Hematopoietic multipotent progenitor cell treated with erythropoietin and hydrocortisone succinate and interleukin-3 and kit ligand, for 6 days (in vitro differentiated cells): Measurements from ENCODE around the gene GNE.
"Not testable (repeated sequence)": the region's sequence is repeated elsewhere in the genome, so short reads cannot be mapped to it uniquely, and the experiment has no call there.

Experiments
- DNase-seq: peaks from one replicate; pipeline ENCODE4 v3.0.0-alpha.2; 2015

The GNE gene

GRCh38 chr9:36258208-36258995, at the start of gene GNE:
Gene GNE, minus strand, starts transcription at chr9:36258448. Its CDS starts 9,093 bp downstream, at chr9:36249355.
- DNase-seq = peak; percentile 98

- no peak for DNase-seq
Measured at GRCh38 chr9:36306471-36307306, 48.4 kb upstream of the GNE start.

- not testable (repeated sequence) for DNase-seq
Measured at GRCh38 chr9:36304366-36304765, 46.1 kb upstream of the GNE start.

- DNase-seq = no peak
Measured at GRCh38 chr9:36301227-36301626, 43.0 kb upstream of the GNE start.

GRCh38 chr9:36298566-36298965, 40.3 kb upstream of the GNE start:
- DNase-seq = no peak

- DNase-seq = no peak
Measured at GRCh38 chr9:36297798-36298197, 39.5 kb upstream of the GNE start.

GRCh38 chr9:36294996-36295395, 36.7 kb upstream of the GNE start:
- DNase-seq = not testable (repeated sequence)

- DNase-seq = no peak
Measured at GRCh38 chr9:36293918-36294317, 35.7 kb upstream of the GNE start.

- DNase-seq = no peak
Measured at GRCh38 chr9:36293171-36293570, 34.9 kb upstream of the GNE start.

GRCh38 chr9:36292641-36293040, 34.4 kb upstream of the GNE start:
- DNase-seq = no peak

GRCh38 chr9:36290996-36291395, 32.7 kb upstream of the GNE start:
- no peak for DNase-seq

GRCh38 chr9:36289836-36290435, 31.7 kb upstream of the GNE start:
- DNase-seq = no peak

GRCh38 chr9:36288070-36288469, 29.8 kb upstream of the GNE start:
- no peak for DNase-seq

GRCh38 chr9:36286388-36286787, 28.1 kb upstream of the GNE start:
- DNase-seq = no peak

GRCh38 chr9:36284226-36284625, 26.0 kb upstream of the GNE start:
- no peak for DNase-seq

- no peak for DNase-seq
Measured at GRCh38 chr9:36282275-36282674, 24.0 kb upstream of the GNE start.

GRCh38 chr9:36280989-36281388, 22.7 kb upstream of the GNE start:
- DNase-seq = no peak

- DNase-seq = no peak
Measured at GRCh38 chr9:36278243-36278642, 20.0 kb upstream of the GNE start.

GRCh38 chr9:36276781-36277181, 18.5 kb upstream of the GNE start:
- peak; percentile 32 for DNase-seq

- DNase-seq = no peak
Measured at GRCh38 chr9:36276254-36276653, 18.0 kb upstream of the GNE start.

- no peak for DNase-seq
Measured at GRCh38 chr9:36275060-36275459, 16.8 kb upstream of the GNE start.

GRCh38 chr9:36273354-36273753, 15.1 kb upstream of the GNE start:
- not testable (repeated sequence) for DNase-seq

GRCh38 chr9:36268007-36268427, 9.8 kb upstream of the GNE start:
- no peak for DNase-seq

- DNase-seq = no peak
Measured at GRCh38 chr9:36264896-36265295, 6.6 kb upstream of the GNE start.
